ENCODE measurements around the gene GUCA1C.

- TF ChIP-seq CEBPB (IDR thresholded peaks at IDR 0.05; ENCODE audit: low read depth, low read length) = no peak
- TF ChIP-seq POLR2AphosphoS5 (IDR thresholded peaks at IDR 0.05; ENCODE audit: low read depth, low read length) = no peak
- no peak for TF ChIP-seq CTCF (IDR thresholded peaks at IDR 0.05; ENCODE audit: control extremely low read depth in 1 of 3, insufficient read depth in 1 of 3, low read depth in 1 of 3, low read length in 3 of 3)
- TF ChIP-seq RAD21 (IDR thresholded peaks at IDR 0.05 in 1 of 2, conservative IDR thresholded peaks at IDR 0.05 in 1 of 2; ENCODE audit: low read depth in 2 of 2, low read length in 2 of 2) = no peak
- no peak for TF ChIP-seq POLR2A (IDR thresholded peaks at IDR 0.05; ENCODE audit: control extremely low read depth in 1 of 2, low read depth in 2 of 2, low read length in 2 of 2)
- TF ChIP-seq CHD1 (IDR thresholded peaks at IDR 0.05; ENCODE audit: low read depth, low read length) = no peak
- no peak for TF ChIP-seq E2F6 (IDR thresholded peaks at IDR 0.05)
- TF ChIP-seq RBBP5 (IDR thresholded peaks at IDR 0.05; ENCODE audit: borderline replicate concordance, low read depth, low read length) = no peak
- TF ChIP-seq USF2 (IDR thresholded peaks at IDR 0.05; ENCODE audit: low read length) = no peak
- no peak for TF ChIP-seq SIX5 (IDR thresholded peaks at IDR 0.05; ENCODE audit: low read depth, low read length)
- no peak for TF ChIP-seq CHD2 (IDR thresholded peaks at IDR 0.05; ENCODE audit: low read length)
- no peak for TF ChIP-seq BRCA1 (IDR thresholded peaks at IDR 0.05; ENCODE audit: low read depth, low read length)
- no peak for TF ChIP-seq JUND (IDR thresholded peaks at IDR 0.05; ENCODE audit: low read length)
These were observed 90.5 kb downstream of the GUCA1C start for GRCh38 chr3:108862865-108863798.
